Measurements from ENCODE around the gene SMYD5. TPM values are rescaled to one million over a fixed set of nuclear protein-coding genes. Genes with fewer than 3 reads are reported as not detected.

The SMYD5 gene
- total RNA-seq, 4 donors from 2014 or later: 13.8 to 32.4 (median 18.7) TPM

DNA sequence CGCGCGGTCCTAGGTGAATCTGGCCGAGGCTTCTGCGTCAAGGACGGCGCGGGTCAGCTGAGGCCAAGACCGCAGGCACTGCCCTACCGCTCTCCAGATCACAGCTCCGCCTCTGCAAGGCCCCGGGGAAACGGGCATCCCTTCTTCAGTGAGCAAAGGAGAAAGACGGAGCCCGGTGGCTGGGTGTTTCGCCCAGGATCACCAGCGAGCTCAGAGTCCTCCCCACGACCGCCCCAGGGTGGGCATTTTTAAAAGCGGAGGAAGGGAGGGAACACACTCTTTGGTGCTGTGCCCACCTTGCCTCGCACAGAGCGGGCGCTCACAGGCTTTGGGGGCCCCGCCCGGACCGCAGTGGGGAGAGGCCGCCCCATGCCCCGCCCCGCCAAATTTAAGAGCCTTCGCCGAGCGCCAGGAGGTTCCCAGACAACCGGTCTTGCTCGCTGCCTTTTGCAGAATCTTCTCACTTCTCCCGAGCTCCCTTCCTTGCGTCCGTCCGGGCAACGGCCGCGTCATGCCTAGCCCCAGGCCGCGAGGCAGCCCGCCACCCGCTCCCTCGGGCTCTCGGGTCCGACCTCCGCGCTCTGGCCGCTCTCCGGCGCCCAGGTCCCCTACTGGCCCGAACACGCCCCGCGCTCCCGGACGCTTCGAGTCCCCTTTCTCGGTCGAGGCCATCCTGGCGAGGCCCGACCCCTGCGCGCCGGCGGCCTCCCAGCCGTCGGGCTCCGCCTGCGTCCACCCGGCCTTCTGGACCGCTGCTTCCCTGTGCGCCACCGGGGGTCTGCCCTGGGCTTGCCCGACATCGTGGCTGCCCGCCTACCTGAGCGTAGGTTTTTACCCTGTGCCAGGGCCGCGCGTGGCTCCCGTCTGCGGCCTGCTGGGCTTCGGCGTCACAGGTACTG lies 11.6 kb upstream of the SMYD5 start, which contains the start of gene NOTO:
Gene NOTO (plus strand): TSS at position 419 of the 899 bp plus-strand sequence. CDS start 93 bp downstream, at position 512.
- Histone ChIP-seq H3K9me3 (no peaks in the 10 kb centered on the region), H3K4me3 (peak within 1 kb of the TSS in 2 of 4 donors; percentile 27 to 39), H3K4me1 (peaks cover 0 to 17% (median 4%) of the 10 kb centered on the region in 4 donors), H3K36me3 (no peaks in the 10 kb centered on the region), H3K27ac (no peak within 1 kb of the TSS), H3K27me3 (peaks cover 3 to 85% of the 10 kb centered on the region in 2 donors)
- TF ChIP-seq EP300 (IDR thresholded peaks at IDR 0.05): no peak
- TF ChIP-seq, protein P1, sequence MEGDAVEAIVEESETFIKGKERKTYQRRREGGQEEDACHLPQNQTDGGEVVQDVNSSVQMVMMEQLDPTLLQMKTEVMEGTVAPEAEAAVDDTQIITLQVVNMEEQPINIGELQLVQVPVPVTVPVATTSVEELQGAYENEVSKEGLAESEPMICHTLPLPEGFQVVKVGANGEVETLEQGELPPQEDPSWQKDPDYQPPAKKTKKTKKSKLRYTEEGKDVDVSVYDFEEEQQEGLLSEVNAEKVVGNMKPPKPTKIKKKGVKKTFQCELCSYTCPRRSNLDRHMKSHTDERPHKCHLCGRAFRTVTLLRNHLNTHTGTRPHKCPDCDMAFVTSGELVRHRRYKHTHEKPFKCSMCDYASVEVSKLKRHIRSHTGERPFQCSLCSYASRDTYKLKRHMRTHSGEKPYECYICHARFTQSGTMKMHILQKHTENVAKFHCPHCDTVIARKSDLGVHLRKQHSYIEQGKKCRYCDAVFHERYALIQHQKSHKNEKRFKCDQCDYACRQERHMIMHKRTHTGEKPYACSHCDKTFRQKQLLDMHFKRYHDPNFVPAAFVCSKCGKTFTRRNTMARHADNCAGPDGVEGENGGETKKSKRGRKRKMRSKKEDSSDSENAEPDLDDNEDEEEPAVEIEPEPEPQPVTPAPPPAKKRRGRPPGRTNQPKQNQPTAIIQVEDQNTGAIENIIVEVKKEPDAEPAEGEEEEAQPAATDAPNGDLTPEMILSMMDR (IDR thresholded peaks at IDR 0.05): no peak
- no peak for TF ChIP-seq POLR2A (IDR thresholded peaks at IDR 0.05)
- no peak for DNase-seq (ENCODE audit: low spot score in 2 of 2)
- WGBS, 2 donors: 2% methylated on average over 61 to 70 of the region's 87 CpGs

- Histone ChIP-seq H3K9me3 (no peaks in the 10 kb centered on the region), H3K36me3 (no peaks in the 10 kb centered on the region), H3K4me1 (peaks cover 0 to 17% (median 4%) of the 10 kb centered on the region in 4 donors), H3K4me3 (peak overlapping the region in 2 of 4 donors; percentile 27 to 39), H3K27me3 (peaks cover 3 to 77% of the 10 kb centered on the region in 2 donors), H3K27ac (no peak overlapping the region)
- TF ChIP-seq POLR2A (IDR thresholded peaks at IDR 0.05): no peak
- TF ChIP-seq, protein P1 (IDR thresholded peaks at IDR 0.05): no peak
- TF ChIP-seq EP300 (IDR thresholded peaks at IDR 0.05): no peak
- DNase-seq (ENCODE audit: low spot score in 2 of 2): no peak
- 4 to 5% methylated on average over 21 to 40 of the region's 44 CpGs for WGBS, 2 donors
These were observed 10.9 kb upstream of the SMYD5 start for GRCh38 chr2:73203055-73203681.

DNA sequence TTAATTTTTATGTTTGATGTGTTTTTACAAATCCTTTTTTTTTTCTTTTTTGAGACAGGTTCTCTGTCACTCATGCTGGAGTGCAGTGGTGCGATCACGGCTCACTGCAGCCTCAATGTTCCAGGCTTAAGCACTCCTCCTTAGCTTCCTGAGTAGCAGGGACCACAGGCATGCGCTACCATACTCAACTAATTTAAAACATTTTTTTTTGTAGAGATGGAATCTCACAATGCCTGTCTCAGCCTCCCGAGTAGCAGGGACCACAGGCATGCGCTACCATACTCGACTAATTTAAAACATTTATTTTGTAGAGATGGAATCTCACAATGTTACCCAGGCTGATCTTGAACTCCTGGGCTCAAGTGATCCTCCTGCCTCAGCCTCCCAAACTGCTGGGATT lies 8.4 kb upstream of the SMYD5 start:
- 84 to 87% methylated on average over 6 of the region's 6 CpGs for WGBS, 2 donors
- DNase-seq (ENCODE audit: low spot score in 2 of 2): no peak
- H3K9me3 ChIP-seq: no peaks in the 10 kb centered on the region
- H3K4me3 ChIP-seq: no peak overlapping the region
- no peaks in the 10 kb centered on the region for H3K36me3 ChIP-seq
- H3K4me1 ChIP-seq: peaks cover 0 to 17% (median 4%) of the 10 kb centered on the region in 4 donors
- H3K27ac ChIP-seq: no peak overlapping the region
- peaks cover 3 to 53% of the 10 kb centered on the region in 2 donors for H3K27me3 ChIP-seq
- TF ChIP-seq, protein P1 (IDR thresholded peaks at IDR 0.05): no peak
- TF ChIP-seq EP300 (IDR thresholded peaks at IDR 0.05): no peak
- no peak for TF ChIP-seq POLR2A (IDR thresholded peaks at IDR 0.05)

GRCh38 chr2:73208258-73208657 lies 5.8 kb upstream of the SMYD5 start:
- H3K36me3 ChIP-seq: no peaks in the 10 kb centered on the region

More at GRCh38 chr2:73208258-73208657, 5.8 kb upstream of the SMYD5 start:
- TF ChIP-seq POLR2A (IDR thresholded peaks at IDR 0.05) (no peak), EP300 (IDR thresholded peaks at IDR 0.05) (no peak)
- TF ChIP-seq, protein P1 (IDR thresholded peaks at IDR 0.05): no peak
- Histone ChIP-seq H3K27me3 (peaks cover 0 to 26% of the 10 kb centered on the region in 2 donors), H3K27ac (no peak overlapping the region), H3K4me3 (no peak overlapping the region), H3K9me3 (no peaks in the 10 kb centered on the region), H3K4me1 (peaks cover 0 to 17% (median 9%) of the 10 kb centered on the region in 4 donors)
- no peak for DNase-seq (ENCODE audit: low spot score in 2 of 2)
- 73 to 85% methylated on average over 2 to 3 of the region's 3 CpGs for WGBS, 2 donors
